H1 (cell line): Measurements from ENCODE around the gene PTGIR. TPM values are rescaled to one million over a fixed set of nuclear protein-coding genes. Genes with fewer than 3 reads are reported as not detected.

ENCODE experiments used
- CTCF ChIA-PET: fragments of 300-600 bp; sonication (Branson Sonifier 250); formaldehyde crosslinking; loops from one replicate; lab custom pipeline; 2021; ENCODE audit not compliant: partially characterized antibody; lab: Charles Lee
- POLR2A ChIA-PET: fragments of 300-600 bp; sonication (Branson Sonifier 250); formaldehyde crosslinking; loops from one replicate; lab custom pipeline; 2021; ENCODE audit warnings: inconsistent platforms; ENCODE audit not compliant: partially characterized antibody; lab: Charles Lee
- DNase-seq, 2 experiments: peaks; one replicate each; pipeline versions ENCODE4 v3.0.0 to v3.0.0-alpha.2; 2010 to 2022; ENCODE audit warnings: low spot score in 2 of 2, low read depth in 1 of 2, mixed read lengths in 1 of 2
- FAIRE-seq: peaks from 2 replicates; lab custom pipeline; 2011; peaks lifted over from hg19 to GRCh38; lab: Jason Lieb, UNC
- H2AFZ ChIP-seq: 2 replicates; pipeline ENCODE4 v1.8.1; 2012; ENCODE audit warnings: low read length, inconsistent platforms
- H2AK5ac ChIP-seq: 2 replicates; pipeline ENCODE4 v1.6.1; 2013; ENCODE audit warnings: low read depth, low read length
- H2BK120ac ChIP-seq: replicated peaks from 2 replicates; pipeline ENCODE3; 2013; ENCODE audit warnings: low read depth, low read length, inconsistent platforms
- H2BK12ac ChIP-seq: 2 replicates; pipeline ENCODE4 v1.6.1; 2013; ENCODE audit warnings: low read depth, low read length
- H2BK15ac ChIP-seq: 2 replicates; pipeline ENCODE4 v1.6.1; 2013; ENCODE audit warnings: low read length
- H2BK20ac ChIP-seq: 2 replicates; pipeline ENCODE4 v1.6.1; 2013; ENCODE audit warnings: low read length
- H2BK5ac ChIP-seq: 2 replicates; pipeline ENCODE4 v1.6.1; 2013; ENCODE audit warnings: low read depth, low read length
- H3K14ac ChIP-seq: 2 replicates; pipeline ENCODE4 v1.6.1; 2013; ENCODE audit warnings: inconsistent platforms; ENCODE audit not compliant: insufficient read length
- H3K18ac ChIP-seq: 2 replicates; pipeline ENCODE4 v1.6.1; 2013; ENCODE audit warnings: low read length; ENCODE audit errors: extremely low read depth
- H3K23ac ChIP-seq: 2 replicates; pipeline ENCODE4 v1.6.1; 2013; ENCODE audit warnings: inconsistent platforms; ENCODE audit not compliant: insufficient read length
- H3K23me2 ChIP-seq: 2 replicates; pipeline ENCODE4 v1.6.1; 2013; ENCODE audit warnings: low read depth, low read length
- H3K27ac ChIP-seq: 2 replicates; pipeline ENCODE4 v1.6.1; 2011; ENCODE audit warnings: low read depth, low read length, inconsistent platforms
- H3K27me3 ChIP-seq, 4 experiments: replicated peaks in 1 of 4; 1 replicate in 1 of 4; 2 replicates in 3 of 4; pipeline versions ENCODE4 v1.6.1 to v1.8.1; 2011 to 2013; ENCODE audit warnings: low read length in 3 of 4, mild to moderate bottlenecking in 3 of 4, inconsistent platforms in 2 of 4, mixed read lengths in 2 of 4, moderate library complexity in 1 of 4; ENCODE audit not compliant: control insufficient read depth in 3 of 4, insufficient read depth in 3 of 4; ENCODE audit errors: extremely low read depth in 1 of 4
- H3K36me3 ChIP-seq, 4 experiments: 2 replicates each; pipeline versions ENCODE4 v1.6.1 to v1.8.1; 2011 to 2013; ENCODE audit warnings: mild to moderate bottlenecking in 4 of 4, low read length in 3 of 4, moderate library complexity in 2 of 4, control low read depth in 1 of 4, inconsistent platforms in 1 of 4; ENCODE audit not compliant: insufficient read depth in 4 of 4, control insufficient read depth in 2 of 4
- H3K4ac ChIP-seq: replicated peaks from 2 replicates; pipeline ENCODE3; 2013; ENCODE audit warnings: low read length, low read depth, mixed read lengths, inconsistent platforms; ENCODE audit not compliant: insufficient read length
- H3K4me1 ChIP-seq, 4 experiments: replicated peaks in 1 of 4; 1 replicate in 1 of 4; 2 replicates in 3 of 4; pipeline versions ENCODE4 v1.6.1 to v1.8.1; 2011 to 2013; ENCODE audit warnings: low read length in 3 of 4, inconsistent platforms in 2 of 4, mixed read lengths in 1 of 4; ENCODE audit not compliant: insufficient read depth in 4 of 4, control insufficient read depth in 3 of 4
- H3K4me2 ChIP-seq, 2 experiments: 2 replicates each; pipeline versions ENCODE4 v1.6.1 to v1.8.1; 2011 to 2013; ENCODE audit warnings: low read depth in 2 of 2, low read length in 2 of 2, control low read depth in 1 of 2, inconsistent platforms in 1 of 2, mild to moderate bottlenecking in 1 of 2; ENCODE audit not compliant: insufficient read depth in 1 of 2
- H3K4me3 ChIP-seq, 4 experiments: fragments of 200-600, 300-600 bp in 1 of 4; sonication (generic), shearing (Covaris generic), sonication (Bioruptor Twin) in 1 of 4; 2 replicates each; pipeline versions ENCODE4 v1.5.1 to v1.8.1; 2011 to 2016; ENCODE audit warnings: low read length in 4 of 4, low read depth in 3 of 4, control low read depth in 2 of 4, inconsistent platforms in 2 of 4, mild to moderate bottlenecking in 2 of 4, mixed read lengths in 1 of 4, moderate library complexity in 1 of 4; ENCODE audit not compliant: insufficient read depth in 2 of 4; ENCODE audit errors: extremely low read depth in 1 of 4
- H3K56ac ChIP-seq: replicated peaks from 2 replicates; pipeline ENCODE3; 2013; ENCODE audit warnings: low read depth, mild to moderate bottlenecking, mixed read lengths, low read length, inconsistent platforms; ENCODE audit not compliant: insufficient read length
- H3K79me1 ChIP-seq: 2 replicates; pipeline ENCODE4 v1.6.1; 2013; ENCODE audit warnings: low read depth, low read length, control low read depth
- H3K79me2 ChIP-seq, 2 experiments: 2 replicates each; pipeline versions ENCODE4 v1.6.1 to v1.8.1; 2012 to 2013; ENCODE audit warnings: low read length in 2 of 2, mild to moderate bottlenecking in 2 of 2, inconsistent platforms in 1 of 2; ENCODE audit not compliant: insufficient read depth in 2 of 2, control insufficient read depth in 1 of 2
- H3K9ac ChIP-seq, 4 experiments: replicated peaks in 1 of 4; 1 replicate in 1 of 4; 2 replicates in 3 of 4; pipeline versions ENCODE4 v1.6.1 to v1.8.1; 2011 to 2013; ENCODE audit warnings: low read depth in 3 of 4, low read length in 3 of 4, control low read depth in 2 of 4, mild to moderate bottlenecking in 2 of 4, moderate library complexity in 2 of 4, inconsistent platforms in 1 of 4; ENCODE audit errors: extremely low read depth in 1 of 4
- H3K9me3 ChIP-seq, 2 experiments: 2 replicates each; pipeline versions ENCODE4 v1.6.1 to v1.8.1; 2012 to 2013; ENCODE audit warnings: mild to moderate bottlenecking in 2 of 2, moderate library complexity in 2 of 2, control low read depth in 1 of 2, inconsistent platforms in 1 of 2, low read depth in 1 of 2, low read length in 1 of 2, mixed read lengths in 1 of 2; ENCODE audit not compliant: insufficient read depth in 2 of 2
- H4K20me1 ChIP-seq, 2 experiments: replicated peaks in 1 of 2; 2 replicates each; pipeline versions ENCODE3 to v1.8.1; 2011 to 2013; ENCODE audit warnings: inconsistent platforms in 2 of 2, low read length in 2 of 2, mild to moderate bottlenecking in 1 of 2; ENCODE audit not compliant: insufficient read depth in 2 of 2, control insufficient read depth in 1 of 2
- H4K5ac ChIP-seq: 2 replicates; pipeline ENCODE4 v1.6.1; 2013; ENCODE audit warnings: low read length, low read depth, mixed read lengths, inconsistent platforms; ENCODE audit not compliant: insufficient read length
- H4K8ac ChIP-seq: 2 replicates; pipeline ENCODE4 v1.8.0; 2013; ENCODE audit warnings: mild to moderate bottlenecking, moderate library complexity, low read length, inconsistent platforms; ENCODE audit not compliant: insufficient read depth; ENCODE audit errors: extremely low read depth
- H4K91ac ChIP-seq: replicated peaks from 2 replicates; pipeline ENCODE3; 2013; ENCODE audit warnings: low read length, mixed read lengths, inconsistent platforms; ENCODE audit not compliant: insufficient read length
- ASH2L ChIP-seq: fragments of 200-600, 300-600 bp; sonication (generic); IDR thresholded peaks from one replicate; pipeline ENCODE4 v1.7.1; 2017; ENCODE audit warnings: low read length
- GTF2F1 ChIP-seq: IDR thresholded peaks from 2 replicates; pipeline ENCODE4 v1.6.1; 2012; ENCODE audit warnings: low read depth, low read length, improper control_type of control experiment, borderline replicate concordance
- NRF1 ChIP-seq: IDR thresholded peaks from 2 replicates; pipeline ENCODE4 v1.6.1; 2011; ENCODE audit warnings: mild to moderate bottlenecking, low read depth, low read length, improper control_type of control experiment
- TAF1 ChIP-seq: IDR thresholded peaks from 2 replicates; pipeline ENCODE4 v1.6.1; 2011; ENCODE audit warnings: mild to moderate bottlenecking, low read depth, low read length
- TBP ChIP-seq: IDR thresholded peaks from 2 replicates; pipeline ENCODE4 v1.6.1; 2011; ENCODE audit warnings: low read depth, low read length, improper control_type of control experiment
- WGBS, 2 experiments: shearing (Covaris generic) in 1 of 2; methylation state at CpG; one replicate each; pipeline versions ENCODE4 v1.1.6 to v1.1.7; 2013 to 2015; ENCODE audit warnings: low lambda C conversion rate in 2 of 2, mixed read lengths in 2 of 2, inconsistent platforms in 1 of 2, low coverage in 1 of 2, missing lambda C conversion rate in 1 of 2; ENCODE audit not compliant: insufficient replicate concordance in 2 of 2, insufficient coverage in 1 of 2, insufficient read length in 1 of 2; ENCODE audit errors: extremely low coverage in 1 of 2, missing lambda C conversion rate in 1 of 2; 5-methylcytosine and 5-hydroxymethylcytosine counted together
- polyA plus RNA-seq, 7 experiments: library from polyadenylated mRNA; depleted of rRNA in 3 of 7; stranded (reverse) in 5 of 7; unstranded in 2 of 7; fragments of >200 nt in 5 of 7; fragments of 200-250 nt in 2 of 7; gene quantifications; 1 replicate in 5 of 7; 2 replicates in 1 of 7; 4 replicates in 1 of 7; pipeline versions ENCODE4 v1.2.1 to v1.2.3, GENCODE V29; 2011 to 2013; ENCODE audit warnings: missing spikeins in 2 of 7, mixed read lengths in 2 of 7
- total RNA-seq: library from RNA; stranded (reverse); fragmentation: NEBNext Ultra II Directional; extraction: Animal tissue kit (Norgen Biotek cat#: 25700); gene quantifications from 2 replicates; pipeline ENCODE4 v1.2.1, GENCODE V29; 2021

The PTGIR gene
- total and polyA plus RNA-seq, 2 of the 8 experiments (the other 6 are each of a cell fraction or from before 2014, with no cell fraction given), result 0.15 TPM; not detected in 1

DNA sequence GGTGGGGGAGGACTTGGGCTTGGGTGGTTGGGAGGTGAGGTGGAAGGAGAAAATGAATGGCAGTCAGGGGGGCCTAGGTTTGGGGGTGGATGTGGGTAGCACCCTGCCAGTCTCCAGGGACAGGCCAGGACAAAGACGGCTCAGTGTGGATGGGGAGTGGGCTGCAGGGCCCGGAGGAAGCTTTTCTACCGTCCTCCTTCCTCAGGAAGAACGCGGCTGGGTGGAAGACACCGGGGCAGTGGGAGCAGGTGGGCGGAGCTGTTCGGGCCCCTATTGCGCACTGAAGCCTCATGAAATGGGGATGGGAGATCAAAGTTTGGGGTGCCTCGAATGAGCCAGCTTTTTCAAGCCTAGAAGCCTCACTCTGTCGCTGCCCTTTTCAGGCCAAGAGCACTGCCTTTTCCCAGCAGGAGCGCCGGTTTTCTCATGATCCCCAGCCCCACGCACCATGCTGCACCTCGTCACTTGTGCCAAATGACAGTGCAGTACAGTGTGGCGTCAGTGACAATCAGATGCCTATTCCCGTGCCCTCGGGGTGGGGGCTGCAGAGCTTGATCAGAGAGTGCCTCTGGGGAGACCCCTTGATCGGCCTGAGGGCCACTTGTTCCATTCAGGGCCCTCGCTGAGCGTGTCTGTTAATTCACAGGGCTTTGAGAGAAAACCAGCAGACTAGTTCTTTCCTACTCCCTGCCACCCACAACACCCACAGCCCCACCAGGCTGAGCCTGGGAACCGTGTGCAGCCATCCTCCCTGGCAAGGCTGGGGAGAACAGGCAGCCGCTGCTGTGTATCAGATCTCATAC, 22.3 kb downstream of the PTGIR start:
- Histone ChIP-seq H2AK5ac (no peak overlapping the region), H4K20me1 (peaks cover 20 to 32% of the 10 kb centered on the region in 2 experiments), H3K36me3 (peaks cover 7 to 21% (median 17%) of the 10 kb centered on the region in 4 experiments; a peak in 7 of 8 replicates), H3K23ac (no peak overlapping the region), H3K9me3 (no peaks in the 10 kb centered on the region), H3K56ac (no peak overlapping the region), H3K18ac (no peak overlapping the region), H3K79me2 (peaks cover 15 to 36% of the 10 kb centered on the region in 2 experiments), H3K4me3 (peak overlapping the region; percentile 90 to 100 (median 94)), H3K4me1 (peaks cover 0 to 19% (median 9%) of the 10 kb centered on the region in 4 experiments; a peak in 5 of 7 replicates), H3K4me2 (peak overlapping the region; percentile 79 to 93), H4K5ac (no peak overlapping the region), H4K91ac (no peak overlapping the region), H3K23me2 (peaks cover 11% of the 10 kb centered on the region), H3K9ac (peak overlapping the region in 1 of 4 experiments; percentile 68; a peak in 3 of 7 replicates), H3K27ac (no peak overlapping the region), H3K14ac (no peak overlapping the region)
- CTCF ChIA-PET, result interaction anchor here (0.8 to 3.3 kb wide), 13 partner anchors 9 to 81 kb away, joined by 3 to 17 read pairs (median 6); no protein-coding TSS in a partner anchor
- TF ChIP-seq GTF2F1 (no peak), ASH2L (no peak), TAF1 (no peak), TBP (no peak), NRF1 (no peak)
- TF ChIP-seq, all 59 proteins: peak for 0
- FAIRE-seq (no peak), DNase-seq (no peak)
- no peak overlapping the region for H2BK15ac ChIP-seq
- H3K4ac ChIP-seq, result no peak overlapping the region
- no peaks in the 10 kb centered on the region for H3K27me3 ChIP-seq
- POLR2A ChIA-PET, result interaction anchor here (0.6 to 4.2 kb wide), 8 partner anchors 9 to 77 kb away, joined by 3 to 28 read pairs (median 4); partner anchors contain the start of gene DACT3
- 68% methylated on average over 20 of the region's 23 CpGs; no CpG with 5 or more reads in 1 of the 2 experiments for WGBS, 2 experiments
- no peak overlapping the region for H2AFZ ChIP-seq
- H2BK120ac ChIP-seq, result no peak overlapping the region
- no peak overlapping the region for H2BK20ac ChIP-seq
- no peak overlapping the region for H2BK12ac ChIP-seq
- no peak overlapping the region for H2BK5ac ChIP-seq
- peaks cover 16% of the 10 kb centered on the region for H3K79me1 ChIP-seq
- no peak overlapping the region for H4K8ac ChIP-seq
